Left renal pelvis (tissue), 4 donors: ENCODE data around the gene ARMCX1. TPM values are rescaled to one million over a fixed set of nuclear protein-coding genes. Genes with fewer than 3 reads are reported as not detected.
A peak's percentile ranks its signal among the peaks of the same experiment; 100 is the strongest.
"Not testable (repeated sequence)": the region's sequence is repeated elsewhere in the genome, so short reads cannot be mapped to it uniquely, and the experiment has no call there.

Source experiments
- DNase-seq, 4 donors: peaks; one replicate each; pipeline ENCODE4 v3.0.0-alpha.2; 2013; ENCODE audit warnings: low read depth in 4 of 4, low spot score in 3 of 4
- polyA plus RNA-seq, 4 donors: library from polyadenylated mRNA; unstranded; fragments of 120-200 nt; gene quantifications; one replicate each; pipeline ENCODE4 v1.2.1, GENCODE V29; 2013; ENCODE audit not compliant: insufficient read length in 4 of 4

The ARMCX1 gene
- polyA plus RNA-seq, result 10 to 100 TPM; 48.1 to 56.1 (median 52.2) TPM

- peak in 2 of 4 donors; percentile 37 to 39 for DNase-seq
Measured at GRCh38 chrX:101550362-101550750, at the start of gene ARMCX1. ARMCX1 (plus strand) TSS chrX:101550547; CDS start chrX:101552931, 2,384 bp downstream.

DNA sequence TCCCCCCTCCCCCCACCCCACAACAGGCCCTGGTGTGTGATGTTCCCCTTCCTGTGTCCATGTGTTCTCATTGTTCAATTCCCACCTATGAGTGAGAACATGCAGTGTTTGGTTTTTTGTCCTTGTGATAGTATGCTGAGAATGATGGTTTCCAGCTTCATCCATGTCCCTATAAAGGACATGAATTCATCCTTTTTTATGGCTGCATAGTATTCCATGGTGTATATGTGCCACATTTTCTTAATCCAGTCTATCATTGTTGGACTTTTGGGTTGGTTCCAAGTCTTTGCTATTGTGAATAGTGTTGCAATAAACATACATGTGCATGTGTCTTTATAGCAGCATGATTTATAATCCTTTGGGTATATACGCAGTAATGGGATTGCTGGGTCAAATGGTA is 47.4 kb upstream of the ARMCX1 start:
- not testable (repeated sequence) for DNase-seq

DNA sequence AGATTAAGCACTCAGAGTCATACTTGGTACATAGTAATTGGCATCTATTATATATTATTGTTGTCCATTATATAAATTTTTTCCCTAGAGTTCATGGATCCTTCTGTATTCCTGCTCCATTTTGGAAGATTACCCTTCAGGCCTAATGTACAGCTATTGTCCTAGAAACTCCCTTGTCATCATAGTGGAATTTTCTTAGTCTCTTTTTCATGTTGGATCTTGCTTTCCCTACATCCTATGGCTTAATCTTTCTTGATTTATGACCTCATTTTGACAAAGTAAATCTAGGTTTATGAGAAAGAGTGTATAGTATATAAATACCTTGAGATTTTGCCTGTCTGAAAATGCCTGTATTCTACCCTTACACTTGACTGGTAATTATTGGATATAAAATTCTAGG is 43.0 kb upstream of the ARMCX1 start:
- no peak for DNase-seq

DNA sequence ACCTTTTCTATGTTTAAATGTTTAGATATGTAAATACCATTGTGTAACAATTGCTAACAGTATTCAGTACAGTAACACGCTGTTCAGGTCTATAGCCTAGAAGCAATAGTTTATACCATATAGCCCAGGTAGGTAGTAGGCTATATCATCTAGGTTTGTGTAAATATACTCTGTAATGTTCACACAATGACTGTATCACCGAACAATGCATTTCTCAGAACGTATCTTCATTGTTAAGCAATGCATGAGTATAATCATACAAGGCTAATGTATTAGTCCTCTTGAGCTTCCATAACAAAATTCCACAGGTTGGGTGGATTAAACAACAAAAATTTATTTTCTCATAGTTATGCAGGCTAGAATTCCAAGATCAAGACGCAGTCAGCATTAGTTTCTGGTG is 42.4 kb upstream of the ARMCX1 start:
- DNase-seq, result no peak

- DNase-seq, result no peak
Measured at GRCh38 chrX:101530944-101531343, 19.4 kb upstream of the ARMCX1 start.

DNA sequence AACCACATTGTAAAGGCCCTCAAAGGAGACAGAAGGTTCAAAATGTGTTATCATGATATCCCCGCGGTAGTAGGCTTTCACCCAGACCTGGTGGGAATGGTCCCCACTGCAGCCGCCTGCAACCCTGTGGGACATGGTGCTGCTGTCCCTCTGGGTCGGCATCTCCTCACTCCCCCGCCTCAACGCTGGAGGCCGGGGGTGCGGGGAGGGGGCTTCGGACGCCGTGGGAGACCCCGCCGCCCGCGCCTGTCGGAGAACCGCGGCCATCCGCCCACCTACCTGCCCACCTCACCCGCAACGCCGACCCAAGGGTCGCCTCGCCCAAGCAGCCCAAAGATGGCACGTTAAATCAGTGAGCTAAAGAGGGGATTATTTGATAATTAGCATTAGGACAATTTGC is 11.2 kb upstream of the ARMCX1 start:
- no peak for DNase-seq

- DNase-seq, result peak in 2 of 4 donors; percentile 23 to 47
Measured at GRCh38 chrX:101550751-101551379, 518 bp downstream of the ARMCX1 start.

- peak in 2 of 4 donors; percentile 1 to 12 for DNase-seq
Measured at GRCh38 chrX:101551380-101551767, 1.0 kb downstream of the ARMCX1 start.

GRCh38 chrX:101552714-101553113 is 2.4 kb downstream of the ARMCX1 start:
- no peak for DNase-seq

DNA sequence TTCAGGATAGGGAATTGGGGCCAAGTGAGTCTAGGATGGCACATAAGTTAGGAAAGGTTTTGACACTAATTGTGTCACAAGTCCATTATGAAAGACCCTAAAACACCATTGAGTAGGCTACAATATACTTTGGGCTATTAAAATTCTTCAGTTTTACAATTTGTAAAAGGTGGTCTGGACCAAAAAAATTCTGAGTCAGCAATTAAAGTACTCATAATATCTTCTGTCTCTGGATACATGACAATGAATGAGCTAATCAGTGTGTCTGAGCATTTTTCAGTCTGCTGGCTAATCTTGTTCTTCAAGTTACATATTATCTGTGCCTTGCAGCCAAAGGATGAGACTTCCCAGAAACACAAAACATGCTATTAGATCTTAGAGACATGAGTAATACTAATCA is 14.3 kb downstream of the ARMCX1 start:
- DNase-seq, result no peak

GRCh38 chrX:101595739-101596419 is 45.5 kb downstream of the ARMCX1 start:
- peak in 3 of 4 donors; percentile 43 to 58 (median 46) for DNase-seq

DNA sequence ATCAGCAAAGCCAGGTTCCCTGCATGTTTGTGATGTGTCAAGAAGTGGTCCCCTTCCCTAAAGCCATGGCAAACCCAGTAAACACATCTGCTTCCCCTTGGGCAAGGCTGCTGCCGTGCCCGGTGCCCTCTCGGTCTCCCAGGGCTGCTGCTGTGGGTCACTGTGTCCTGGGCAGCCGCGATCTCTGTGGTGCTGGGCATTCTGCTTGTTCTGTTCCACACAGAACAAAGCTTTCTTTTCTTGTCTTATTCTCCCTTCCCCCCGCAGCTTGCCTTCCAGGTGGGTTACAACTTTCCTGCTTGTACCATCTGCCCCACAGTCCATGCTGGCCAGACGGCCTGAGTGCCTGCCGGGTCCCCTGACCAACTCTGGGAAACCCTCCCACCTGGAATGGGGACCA is 49.2 kb downstream of the ARMCX1 start:
- not testable (repeated sequence) for DNase-seq

DNA sequence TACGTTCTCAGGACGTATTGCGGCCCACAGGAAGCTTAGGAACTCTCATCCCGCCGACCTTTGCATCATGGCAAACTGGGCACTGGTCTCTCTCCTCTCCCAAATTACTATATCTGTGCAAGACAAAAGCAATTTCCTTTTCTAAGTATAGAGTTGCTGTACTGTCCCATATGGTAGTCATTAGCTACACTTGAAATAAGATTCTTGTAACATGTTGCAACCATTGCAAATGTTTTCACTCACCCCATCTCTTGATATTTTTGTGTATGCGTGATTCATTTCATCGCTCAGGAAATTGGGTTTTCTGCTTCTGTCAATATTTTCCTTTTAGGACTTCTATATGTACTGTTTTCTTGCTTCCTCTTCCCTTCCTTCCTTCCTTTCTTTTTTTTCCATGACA is 51.7 kb downstream of the ARMCX1 start:
- DNase-seq, result no peak

Other genes with a start within 250 kb of the ARMCX1 start
- gene TIMM8A, start 201.8 kb upstream of the ARMCX1 start, polyA plus RNA-seq, result 10 to 100 TPM; 12.2 to 21.4 (median 18.6) TPM
- 1 to 10 TPM; 1.2 to 3.2 (median 2.2) TPM for gene BTK, start 164.4 kb upstream of the ARMCX1 start, polyA plus RNA-seq
- gene RPL36A, start 159.5 kb upstream of the ARMCX1 start, polyA plus RNA-seq, result 1,000 to 10,000 TPM in 2 of 4 donors, 100 to 1,000 TPM in 2; 856 to 1,302 (median 1,054) TPM
- gene GLA, start 142.6 kb upstream of the ARMCX1 start, polyA plus RNA-seq, result 10 to 100 TPM; 32.0 to 45.4 (median 34.1) TPM
- 100 to 1,000 TPM in 3 of 4 donors, 10 to 100 TPM in 1; 92.0 to 155 (median 135) TPM for gene HNRNPH2, start 142.3 kb upstream of the ARMCX1 start, polyA plus RNA-seq
- 10 to 100 TPM; 19.4 to 31.0 (median 24.5) TPM for gene ARMCX4, start 65.1 kb upstream of the ARMCX1 start, polyA plus RNA-seq
- gene ARMCX6, start 67.5 kb downstream of the ARMCX1 start, polyA plus RNA-seq, result 10 to 100 TPM; 68.4 to 85.3 (median 77.8) TPM
- 100 to 1,000 TPM in 3 of 4 donors, 10 to 100 TPM in 1; 99.3 to 135 (median 113) TPM for gene ARMCX3, start 72.6 kb downstream of the ARMCX1 start, polyA plus RNA-seq
- gene ARMCX2, start 109.3 kb downstream of the ARMCX1 start, polyA plus RNA-seq, result 100 to 1,000 TPM in 3 of 4 donors, 10 to 100 TPM in 1; 93.7 to 133 (median 108) TPM